ENCODE results near the gene MSS51.

- TF ChIP-seq CTCF (IDR thresholded peaks at IDR 0.05; ENCODE audit: low read depth, low read length, missing input control): no peak
- no peak for TF ChIP-seq SP1 (IDR thresholded peaks at IDR 0.05)
- TF ChIP-seq ZBTB33 (IDR thresholded peaks at IDR 0.05): no peak
- no peak for TF ChIP-seq ATF3 (IDR thresholded peaks at IDR 0.05)
- TF ChIP-seq TAF1 (conservative IDR thresholded peaks at IDR 0.05): no peak
- no peak for TF ChIP-seq EGR1 (IDR thresholded peaks at IDR 0.05; ENCODE audit: low read depth in 2 of 2)
- TF ChIP-seq MAX (IDR thresholded peaks at IDR 0.05): no peak
- no peak for TF ChIP-seq RXRA (IDR thresholded peaks at IDR 0.05)
- TF ChIP-seq JUND (IDR thresholded peaks at IDR 0.05): no peak
- no peak for TF ChIP-seq YY1 (IDR thresholded peaks at IDR 0.05)
- no peak for TF ChIP-seq RAD21 (IDR thresholded peaks at IDR 0.05)
- no peak for TF ChIP-seq GABPA (IDR thresholded peaks at IDR 0.05 in 1 of 2, conservative IDR thresholded peaks at IDR 0.05 in 1 of 2)
Observed at GRCh38 chr10:73408978-73409521, 24.3 kb downstream of the MSS51 start.

Measured in liver (tissue), 3 donors.